Left forelimb (tissue), 1 donor: ENCODE results near the gene CETN3.
"Not testable (repeated sequence)": the region's sequence is repeated elsewhere in the genome, so short reads cannot be mapped to it uniquely, and the experiment has no call there.

Experiments
- DNase-seq: peaks from one replicate; pipeline ENCODE4 v3.0.0-alpha.2; 2018; ENCODE audit warnings: low spot score

Gene CETN3

GRCh38 chr5:90381213-90381929, 28.2 kb downstream of the CETN3 start:
- no peak for DNase-seq

- DNase-seq = no peak
Measured at GRCh38 chr5:90379652-90380051, 29.9 kb downstream of the CETN3 start.

- no peak for DNase-seq
Measured at GRCh38 chr5:90378752-90379151, 30.8 kb downstream of the CETN3 start.

GRCh38 chr5:90371269-90371668, 38.3 kb downstream of the CETN3 start:
- not testable (repeated sequence) for DNase-seq

- DNase-seq = no peak
Measured at GRCh38 chr5:90368454-90369246, 40.9 kb downstream of the CETN3 start.

- no peak for DNase-seq
Measured at GRCh38 chr5:90367879-90368278, 41.7 kb downstream of the CETN3 start.

GRCh38 chr5:90366948-90367347, 42.6 kb downstream of the CETN3 start:
- DNase-seq = no peak

GRCh38 chr5:90365328-90365727, 44.2 kb downstream of the CETN3 start:
- no peak for DNase-seq

- no peak for DNase-seq
Measured at GRCh38 chr5:90359073-90359920, 50.3 kb downstream of the CETN3 start.

- DNase-seq = no peak
Measured at GRCh38 chr5:90356622-90357021, 52.9 kb downstream of the CETN3 start.

GRCh38 chr5:90356176-90356575, 53.4 kb downstream of the CETN3 start:
- no peak for DNase-seq

GRCh38 chr5:90355635-90356034, 53.9 kb downstream of the CETN3 start:
- DNase-seq = no peak

GRCh38 chr5:90353254-90353653, 56.3 kb downstream of the CETN3 start:
- DNase-seq = no peak

- no peak for DNase-seq
Measured at GRCh38 chr5:90351101-90351500, 58.5 kb downstream of the CETN3 start.

GRCh38 chr5:90347462-90347861, 62.1 kb downstream of the CETN3 start:
- DNase-seq = no peak

GRCh38 chr5:90345684-90346083, 63.9 kb downstream of the CETN3 start:
- no peak for DNase-seq

- no peak for DNase-seq
Measured at GRCh38 chr5:90344689-90345088, 64.9 kb downstream of the CETN3 start.

- not testable (repeated sequence) for DNase-seq
Measured at GRCh38 chr5:90343731-90344130, 65.8 kb downstream of the CETN3 start.

- no peak for DNase-seq
Measured at GRCh38 chr5:90342576-90342975, 67.0 kb downstream of the CETN3 start.
